GM12892 (cell line): ENCODE results near the gene MAP2K3.

Source experiments
- POLR2A ChIP-seq: IDR thresholded peaks from 2 replicates; pipeline ENCODE4 v1.6.1; 2011; ENCODE audit warnings: low read depth, low read length, control low read depth
- POLR2AphosphoS5 ChIP-seq: IDR thresholded peaks from 2 replicates; pipeline ENCODE4 v1.6.1; 2011; ENCODE audit warnings: low read depth, low read length, control low read depth
- TAF1 ChIP-seq: IDR thresholded peaks from 2 replicates; pipeline ENCODE4 v1.6.1; 2011; ENCODE audit warnings: low read depth, mild to moderate bottlenecking, control low read depth, low read length, borderline replicate concordance

DNA sequence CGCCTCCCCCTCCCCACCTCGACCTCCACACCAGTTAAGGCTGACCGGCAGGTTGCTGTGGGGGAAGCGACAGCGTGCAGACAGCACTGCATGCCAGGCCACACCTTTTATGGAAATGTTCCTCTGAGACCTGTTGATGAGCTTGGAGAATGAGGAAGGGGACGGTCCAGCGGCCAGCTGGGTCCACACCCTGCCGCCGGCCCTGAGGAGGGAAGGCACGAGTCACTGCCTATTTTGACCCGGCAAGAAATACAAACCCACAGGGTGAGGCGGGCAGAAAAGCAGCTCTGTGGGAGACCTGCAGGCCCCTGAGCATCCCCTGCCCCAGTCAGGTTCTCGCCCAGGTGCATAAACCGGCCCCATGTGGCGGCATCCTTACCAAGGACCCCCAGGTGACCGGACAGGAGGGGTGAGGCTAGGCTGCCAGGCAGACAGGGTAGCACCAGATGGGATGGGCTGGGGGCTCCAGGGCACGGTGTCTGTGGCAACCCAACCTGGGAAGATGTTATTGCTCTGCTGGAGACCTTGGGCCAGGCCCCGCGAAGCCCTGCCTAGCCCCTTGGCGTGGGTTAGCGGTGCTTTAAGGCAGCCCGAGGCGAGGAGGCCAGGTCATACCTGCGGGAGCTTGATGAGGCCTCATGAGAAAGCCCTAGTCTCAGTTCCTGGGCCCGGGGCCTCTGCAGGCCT lies 44.0 kb upstream of the MAP2K3 start:
- TF ChIP-seq POLR2A (no peak), TAF1 (no peak), POLR2AphosphoS5 (no peak)
